ENCODE data around the gene DMC1. TPM values are rescaled to one million over a fixed set of nuclear protein-coding genes. Genes with fewer than 3 reads are reported as not detected.
A peak's percentile ranks its signal among the peaks of the same experiment; 100 is the strongest.

Gene DMC1
- total RNA-seq, 1 experiment from 2014 or later: 0.89 TPM

DNA sequence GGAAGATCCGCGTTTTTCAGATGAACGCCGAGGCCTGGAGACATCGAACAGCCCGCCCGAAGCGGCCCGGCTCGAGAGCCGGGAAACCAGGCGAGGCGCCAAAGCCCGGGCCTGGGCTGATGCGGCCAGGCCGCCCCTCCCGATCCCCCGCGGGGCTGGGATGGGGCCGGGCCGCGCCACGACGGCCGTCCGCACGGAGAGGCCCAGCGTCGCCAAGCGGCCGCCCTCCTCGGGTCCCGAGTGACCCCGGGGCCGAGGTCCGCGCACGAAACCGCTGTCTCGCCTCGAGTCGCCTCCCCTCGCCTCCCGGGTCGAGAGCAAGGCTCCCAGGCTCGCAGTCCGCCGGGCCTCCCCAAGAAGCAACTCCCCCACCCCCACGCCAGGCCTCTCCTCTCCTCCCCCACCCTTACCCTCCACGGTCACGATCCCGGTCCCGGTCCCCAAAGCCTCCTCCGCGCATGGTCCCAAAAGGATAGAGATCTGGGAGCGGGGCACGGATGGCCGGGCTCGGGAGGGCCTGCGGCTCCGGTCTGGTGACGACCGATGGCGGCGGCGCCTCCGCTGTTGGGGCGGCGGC, 64.4 kb downstream of the DMC1 start:
- peak overlapping the region; percentile 80 for H3K4me2 ChIP-seq (ENCODE audit: low read length)
- peaks cover 15 to 31% of the 10 kb centered on the region in 2 experiments; a peak in 3 of 4 replicates for H3K36me3 ChIP-seq (ENCODE audit: control insufficient read depth in 1 of 2, insufficient read depth in 2 of 2, low read length in 2 of 2)
- H2AFZ ChIP-seq (ENCODE audit: low read depth, low read length, poor library complexity, severe bottlenecking): no peak overlapping the region
- BruUV-seq (replicated peaks): no TSS peak
- peak overlapping the region; percentile 80 to 92 for H3K4me3 ChIP-seq (replicated peaks in 1 of 2; ENCODE audit: low read depth in 1 of 2, low read length in 2 of 2)
- no peaks in the 10 kb centered on the region for H3K9me3 ChIP-seq (ENCODE audit: control insufficient read depth in 1 of 2, insufficient read depth in 1 of 2, low read depth in 1 of 2, low read length in 2 of 2)
- H3K4me1 ChIP-seq (ENCODE audit: control insufficient read depth in 1 of 2, insufficient read depth in 2 of 2, low read length in 2 of 2): peaks cover 11 to 21% of the 10 kb centered on the region in 2 experiments; a peak in 3 of 4 replicates
- RAD21 ChIA-PET (ENCODE audit: low non-redundant PET in 1 of 2, low total read pairs in 2 of 2, uncharacterized antibody in 2 of 2, unreplicated experiment in 2 of 2): no interaction called here
- H3K27me3 ChIP-seq (ENCODE audit: insufficient read depth, low read length): no peaks in the 10 kb centered on the region
- H3K27ac ChIP-seq (ENCODE audit: low read depth, low read length): peak overlapping the region; percentile 99
- CTCF ChIA-PET: no interaction called here
- H3K9ac ChIP-seq (ENCODE audit: low read length): peak overlapping the region; percentile 99
- peaks cover 24% of the 10 kb centered on the region; the same call in 1 of the 2 replicates for H4K20me1 ChIP-seq (ENCODE audit: insufficient read depth)
- peaks cover 54% of the 10 kb centered on the region for H3K79me2 ChIP-seq (ENCODE audit: insufficient read depth, low read length)
- DNase-seq (ENCODE audit: low read depth, low spot score) (no peak), ATAC-seq (peak; percentile 49)
- TF ChIP-seq ZNF274 (IDR thresholded peaks at IDR 0.05; ENCODE audit: low read depth, low read length): no peak
- peak; percentile 28; the same call in 1 of the 2 replicates for TF ChIP-seq SIN3A (IDR thresholded peaks at IDR 0.05; ENCODE audit: low read depth)
- TF ChIP-seq ZFX (IDR thresholded peaks at IDR 0.05): peak; percentile 98
- TF ChIP-seq POLR2AphosphoS5 (IDR thresholded peaks at IDR 0.05; ENCODE audit: low read depth, low read length): peak; percentile 44
- POLR2A ChIA-PET: no interaction called here
- H3K9me2 ChIP-seq (ENCODE audit: insufficient read depth): no peaks in the 10 kb centered on the region
- intact Hi-C loops (cut with micrococcal nuclease): no loop called here

DNA sequence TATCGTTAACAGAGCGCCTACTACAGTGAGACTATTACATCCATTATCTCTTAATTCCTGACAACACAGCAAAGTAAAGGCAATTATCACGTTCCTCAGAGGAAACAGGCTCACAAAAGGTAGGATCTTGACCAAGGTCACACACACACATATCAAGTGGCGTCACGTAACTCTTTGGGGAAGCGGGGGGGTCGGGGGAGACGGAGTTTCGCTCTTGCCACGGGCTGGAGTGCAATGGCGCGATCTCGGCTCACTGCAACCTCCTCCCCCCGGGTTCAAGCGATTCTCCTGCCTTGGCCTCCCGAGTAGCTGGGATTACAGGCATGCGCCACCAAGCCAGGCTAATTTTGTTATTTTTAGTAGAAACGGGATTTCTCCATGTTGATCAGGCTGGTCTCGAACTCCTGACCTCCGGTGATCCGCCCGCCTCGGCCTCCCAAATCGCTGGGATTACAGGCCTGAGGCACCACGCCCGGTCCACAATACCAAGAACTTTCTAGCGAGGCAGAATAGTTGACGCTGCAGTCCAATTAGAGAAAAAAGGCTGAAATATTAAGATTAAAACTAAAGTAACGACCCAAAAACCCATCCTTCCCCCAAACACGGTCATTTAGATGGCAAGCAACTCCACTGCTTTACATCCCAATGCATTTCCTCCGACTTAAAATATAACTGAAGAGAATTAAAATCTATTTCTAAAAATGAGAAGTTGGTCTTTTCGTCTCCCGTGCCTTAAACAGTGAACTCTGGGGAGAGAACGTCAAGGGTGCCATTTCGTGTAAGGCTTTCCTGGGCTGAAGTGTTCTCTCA, 65.0 kb downstream of the DMC1 start:
- H3K36me3 ChIP-seq (ENCODE audit: control insufficient read depth in 1 of 2, insufficient read depth in 2 of 2, low read length in 2 of 2): peaks cover 18 to 38% of the 10 kb centered on the region in 2 experiments; a peak in 3 of 4 replicates
- peaks cover 24% of the 10 kb centered on the region; the same call in 1 of the 2 replicates for H4K20me1 ChIP-seq (ENCODE audit: insufficient read depth)
- no peak for DNase-seq (ENCODE audit: low read depth, low spot score)
- TF ChIP-seq, protein P1, sequence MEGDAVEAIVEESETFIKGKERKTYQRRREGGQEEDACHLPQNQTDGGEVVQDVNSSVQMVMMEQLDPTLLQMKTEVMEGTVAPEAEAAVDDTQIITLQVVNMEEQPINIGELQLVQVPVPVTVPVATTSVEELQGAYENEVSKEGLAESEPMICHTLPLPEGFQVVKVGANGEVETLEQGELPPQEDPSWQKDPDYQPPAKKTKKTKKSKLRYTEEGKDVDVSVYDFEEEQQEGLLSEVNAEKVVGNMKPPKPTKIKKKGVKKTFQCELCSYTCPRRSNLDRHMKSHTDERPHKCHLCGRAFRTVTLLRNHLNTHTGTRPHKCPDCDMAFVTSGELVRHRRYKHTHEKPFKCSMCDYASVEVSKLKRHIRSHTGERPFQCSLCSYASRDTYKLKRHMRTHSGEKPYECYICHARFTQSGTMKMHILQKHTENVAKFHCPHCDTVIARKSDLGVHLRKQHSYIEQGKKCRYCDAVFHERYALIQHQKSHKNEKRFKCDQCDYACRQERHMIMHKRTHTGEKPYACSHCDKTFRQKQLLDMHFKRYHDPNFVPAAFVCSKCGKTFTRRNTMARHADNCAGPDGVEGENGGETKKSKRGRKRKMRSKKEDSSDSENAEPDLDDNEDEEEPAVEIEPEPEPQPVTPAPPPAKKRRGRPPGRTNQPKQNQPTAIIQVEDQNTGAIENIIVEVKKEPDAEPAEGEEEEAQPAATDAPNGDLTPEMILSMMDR (IDR thresholded peaks at IDR 0.05 in 2 of 3, conservative IDR thresholded peaks at IDR 0.05 in 1 of 3; ENCODE audit: borderline replicate concordance in 1 of 3, insufficient read depth in 1 of 3, low read depth in 2 of 3, low read length in 2 of 3): 0 out of 6 replicates have a peak, but pooled peaks of 1 of the 3 experiments have one; percentile 5
- no peak for TF ChIP-seq EGR1 (IDR thresholded peaks at IDR 0.05; ENCODE audit: low read depth)
- ChIA-PET RAD21 (ENCODE audit: low non-redundant PET in 1 of 2, low total read pairs in 2 of 2, uncharacterized antibody in 2 of 2, unreplicated experiment in 2 of 2) (no interaction called here), POLR2A (no interaction called here), CTCF (no interaction called here)
- H3K9ac ChIP-seq (ENCODE audit: low read length): peak overlapping the region; percentile 99
- H3K9me2 ChIP-seq (ENCODE audit: insufficient read depth): no peaks in the 10 kb centered on the region
- peak overlapping the region; percentile 80 to 92 for H3K4me3 ChIP-seq (replicated peaks in 1 of 2; ENCODE audit: low read depth in 1 of 2, low read length in 2 of 2)
- no peak for ATAC-seq
- H3K27ac ChIP-seq (ENCODE audit: low read depth, low read length): peak overlapping the region; percentile 99
- intact Hi-C loops (cut with micrococcal nuclease): no loop called here
- no peak overlapping the region for H2AFZ ChIP-seq (ENCODE audit: low read depth, low read length, poor library complexity, severe bottlenecking)
- no peaks in the 10 kb centered on the region for H3K27me3 ChIP-seq (ENCODE audit: insufficient read depth, low read length)
- H3K4me1 ChIP-seq (ENCODE audit: control insufficient read depth in 1 of 2, insufficient read depth in 2 of 2, low read length in 2 of 2): peaks cover 11 to 21% of the 10 kb centered on the region in 2 experiments; a peak in 3 of 4 replicates
- no peaks in the 10 kb centered on the region for H3K9me3 ChIP-seq (ENCODE audit: control insufficient read depth in 1 of 2, insufficient read depth in 1 of 2, low read depth in 1 of 2, low read length in 2 of 2)
- peaks cover 61% of the 10 kb centered on the region for H3K79me2 ChIP-seq (ENCODE audit: insufficient read depth, low read length)
- no TSS peak for BruUV-seq (replicated peaks)
- H3K4me2 ChIP-seq (ENCODE audit: low read length): peak overlapping the region; percentile 80

All from HCT116 (cell line).